Common myeloid progenitor, CD34-positive (primary cell): ENCODE results near the gene LCN10.
"Not testable (repeated sequence)": the region's sequence is repeated elsewhere in the genome, so short reads cannot be mapped to it uniquely, and the experiment has no call there.

Experiments used
- CTCF ChIA-PET: fragments of 350-600 bp; sonication (Branson Sonifier 250); formaldehyde crosslinking; loops from one replicate; lab custom pipeline; 2021; ENCODE audit warnings: antibody characterized with exemption; lab: Charles Lee
- POLR2A ChIA-PET: fragments of 350-600 bp; sonication (Branson Sonifier 250); formaldehyde crosslinking; loops from one replicate; lab custom pipeline; 2021; ENCODE audit warnings: antibody characterized with exemption; lab: Charles Lee
- DNase-seq, 3 donors: peaks; one replicate each; pipeline versions ENCODE4 v3.0.0 to v3.0.0-alpha.2; 2013
- H3K27ac ChIP-seq, 2 experiments: 1 replicate in 1 of 2; 2 replicates in 1 of 2; pipeline ENCODE4 v1.7.0; 2013; ENCODE audit warnings: inconsistent platforms in 2 of 2, low read length in 2 of 2, mild to moderate bottlenecking in 2 of 2, low read depth in 1 of 2, moderate library complexity in 1 of 2; ENCODE audit not compliant: severe bottlenecking in 2 of 2, insufficient read depth in 1 of 2, poor library complexity in 1 of 2
- H3K27me3 ChIP-seq, 5 experiments: replicated peaks in 2 of 5; 1 replicate in 3 of 5; 2 replicates in 2 of 5; pipeline versions ENCODE4 v1.6.1 to v1.7.0; 2013; ENCODE audit warnings: low read length in 4 of 5, mild to moderate bottlenecking in 2 of 5, moderate library complexity in 2 of 5, inconsistent platforms in 1 of 5; ENCODE audit not compliant: insufficient read depth in 5 of 5, control insufficient read depth in 4 of 5
- H3K36me3 ChIP-seq, 4 experiments: 1 replicate in 2 of 4; 2 replicates in 2 of 4; pipeline versions ENCODE4 v1.6.1 to v1.7.0; 2013; ENCODE audit warnings: low read length in 3 of 4, control low read depth in 1 of 4, mild to moderate bottlenecking in 1 of 4; ENCODE audit not compliant: control insufficient read depth in 4 of 4, insufficient read depth in 4 of 4
- H3K4me1 ChIP-seq, 4 experiments: 1 replicate in 3 of 4; 2 replicates in 1 of 4; pipeline versions ENCODE4 v1.6.1 to v1.7.1; 2013; ENCODE audit warnings: low read length in 3 of 4, mild to moderate bottlenecking in 3 of 4, control low read depth in 1 of 4, inconsistent platforms in 1 of 4, moderate library complexity in 1 of 4; ENCODE audit not compliant: control insufficient read depth in 4 of 4, insufficient read depth in 4 of 4; ENCODE audit errors: control extremely low read depth in 1 of 4
- H3K4me3 ChIP-seq, 7 experiments: 1 replicate in 4 of 7; 2 replicates in 3 of 7; pipeline versions ENCODE4 v1.5.1 to v1.7.0; 2013; ENCODE audit warnings: mild to moderate bottlenecking in 7 of 7, low read length in 6 of 7, moderate library complexity in 6 of 7, inconsistent platforms in 2 of 7, low read depth in 2 of 7, control low read depth in 1 of 7; ENCODE audit not compliant: insufficient read depth in 4 of 7, control insufficient read depth in 1 of 7; ENCODE audit errors: extremely low read depth in 1 of 7
- H3K9me3 ChIP-seq, 5 experiments: 1 replicate in 4 of 5; 2 replicates in 1 of 5; pipeline versions ENCODE4 v1.6.1 to v1.7.1; 2013; ENCODE audit warnings: low read length in 4 of 5, mild to moderate bottlenecking in 2 of 5, inconsistent platforms in 1 of 5, low read depth in 1 of 5, moderate library complexity in 1 of 5; ENCODE audit not compliant: control insufficient read depth in 4 of 5, insufficient read depth in 2 of 5; ENCODE audit errors: control extremely low read depth in 1 of 5
- WGBS: methylation state at CpG from one replicate; pipeline ENCODE4 v1.1.5; 2013; ENCODE audit not compliant: insufficient coverage; 5-methylcytosine and 5-hydroxymethylcytosine counted together

LCN10 gene

GRCh38 chr9:136787690-136788400 is 45.1 kb upstream of the LCN10 start:
- WGBS: 24% methylated on average over 19 of the region's 21 CpGs
- peak overlapping the region in 1 of 2 experiments; percentile 34 for H3K27ac ChIP-seq
- ChIA-PET CTCF (interaction anchor here (0.8 to 8.3 kb wide), 12 partner anchors 10 to 247 kb away, joined by 3 to 75 read pairs (median 3); no protein-coding TSS in a partner anchor), POLR2A (no interaction called here)
- H3K4me1 ChIP-seq: peaks cover 0 to 42% (median 26%) of the 10 kb centered on the region in 4 experiments
- peaks cover 0 to 6% (median 1%) of the 10 kb centered on the region in 4 experiments for H3K36me3 ChIP-seq
- no peaks in the 10 kb centered on the region for H3K27me3 ChIP-seq
- H3K4me3 ChIP-seq: peak overlapping the region in 1 of 7 experiments; percentile 8
- DNase-seq: peak; percentile 67 to 79 (median 71)
- no peaks in the 10 kb centered on the region for H3K9me3 ChIP-seq

GRCh38 chr9:136786983-136787382 is 44.2 kb upstream of the LCN10 start:
- H3K27me3 ChIP-seq, POLR2A ChIA-PET, H3K36me3 ChIP-seq, H3K27ac ChIP-seq, DNase-seq, H3K9me3 ChIP-seq, H3K4me3 ChIP-seq: not testable (repeated sequence)
- WGBS: 85% methylated on average over 3 of the region's 4 CpGs
- CTCF ChIA-PET: interaction anchor here (0.7 to 8.3 kb wide), 12 partner anchors 9 to 425 kb away, joined by 3 to 75 read pairs (median 3); no protein-coding TSS in a partner anchor
- peaks cover 0 to 34% (median 19%) of the 10 kb centered on the region in 4 experiments for H3K4me1 ChIP-seq

DNA sequence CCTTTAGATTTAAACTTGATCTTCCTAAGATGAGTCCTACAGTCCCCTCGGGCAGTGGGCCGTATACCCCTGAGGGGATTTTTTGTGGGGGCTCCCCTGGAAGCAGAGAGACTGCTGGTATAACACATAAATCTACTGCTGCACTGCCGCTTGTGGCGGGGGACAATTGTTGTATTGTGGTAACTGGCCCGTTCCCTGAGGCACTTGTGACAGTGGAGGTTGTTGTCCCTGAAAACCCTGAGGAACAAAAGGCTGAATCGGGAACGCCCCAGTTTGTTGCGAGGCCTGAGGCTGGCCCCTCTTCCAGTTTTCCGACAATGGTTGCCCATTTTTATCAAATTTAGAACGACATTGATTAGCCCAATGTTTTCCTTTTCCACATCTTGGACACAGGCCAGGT is 43.7 kb upstream of the LCN10 start:
- H3K27me3 ChIP-seq: no peaks in the 10 kb centered on the region
- H3K27ac ChIP-seq: no peak overlapping the region
- H3K4me3 ChIP-seq: no peak overlapping the region
- WGBS: 88% methylated on average over 4 of the region's 10 CpGs
- H3K4me1 ChIP-seq: peaks cover 0 to 28% (median 13%) of the 10 kb centered on the region in 4 experiments
- ChIA-PET CTCF (interaction anchor here (0.9 to 8.3 kb wide), 6 partner anchors 9 to 279 kb away, joined by 3 to 75 read pairs (median 10); no protein-coding TSS in a partner anchor), POLR2A (no interaction called here)
- no peak for DNase-seq
- no peaks in the 10 kb centered on the region for H3K36me3 ChIP-seq
- no peaks in the 10 kb centered on the region for H3K9me3 ChIP-seq

- DNase-seq: peak in 1 of 3 donors; percentile 50
- CTCF ChIA-PET: interaction anchor here (0.6 to 8.3 kb wide), 7 partner anchors 8 to 338 kb away, joined by 3 to 75 read pairs (median 10); no protein-coding TSS in a partner anchor
- H3K4me1 ChIP-seq: peaks cover 0 to 26% (median 12%) of the 10 kb centered on the region in 4 experiments
- POLR2A ChIA-PET, H3K27me3 ChIP-seq, H3K36me3 ChIP-seq, H3K27ac ChIP-seq, H3K4me3 ChIP-seq, H3K9me3 ChIP-seq: not testable (repeated sequence)
- 94% methylated on average over 22 of the region's 23 CpGs for WGBS
Observed at GRCh38 chr9:136785565-136786355, 43.0 kb upstream of the LCN10 start.

GRCh38 chr9:136784997-136785361 is 42.2 kb upstream of the LCN10 start:
- CTCF ChIA-PET: interaction anchor here (1.1 to 8.3 kb wide), 4 partner anchors 15 to 280 kb away, joined by 3 to 75 read pairs (median 6); no protein-coding TSS in a partner anchor
- H3K4me1 ChIP-seq: peaks cover 0 to 19% (median 7%) of the 10 kb centered on the region in 4 experiments
- peak in 1 of 3 donors; percentile 54 for DNase-seq

GRCh38 chr9:136784249-136784996 is 41.7 kb upstream of the LCN10 start:
- WGBS: 36% methylated on average over 8 of the region's 9 CpGs
- peaks cover 0 to 18% (median 7%) of the 10 kb centered on the region in 4 experiments for H3K4me1 ChIP-seq
- no peaks in the 10 kb centered on the region for H3K36me3 ChIP-seq
- CTCF ChIA-PET: interaction anchor here (1.0 to 8.3 kb wide), 2 partner anchors 14 to 55 kb away, joined by 3 to 75 read pairs; no protein-coding TSS in a partner anchor
- peak in 2 of 3 donors; percentile 48 to 57 for DNase-seq
- H3K4me3 ChIP-seq: no peak overlapping the region
- H3K27ac ChIP-seq: no peak overlapping the region
- no peaks in the 10 kb centered on the region for H3K9me3 ChIP-seq
- H3K27me3 ChIP-seq: no peaks in the 10 kb centered on the region
- POLR2A ChIA-PET: no interaction called here

More at GRCh38 chr9:136784997-136785361, 42.2 kb upstream of the LCN10 start:
- H3K4me3 ChIP-seq: no peak overlapping the region
- no peaks in the 10 kb centered on the region for H3K36me3 ChIP-seq
- H3K27me3 ChIP-seq: no peaks in the 10 kb centered on the region
- 97% methylated on average over 4 of the region's 6 CpGs for WGBS
- H3K27ac ChIP-seq: no peak overlapping the region
- POLR2A ChIA-PET: no interaction called here
- H3K9me3 ChIP-seq: no peaks in the 10 kb centered on the region
